ENCODE measurements around the gene DHX8.

DHX8 gene

GRCh38 chr17:43443381-43443780, 40.4 kb upstream of the DHX8 start:
- Histone ChIP-seq H3K27ac (replicated peaks) (no peak overlapping the region), H3K4me3 (replicated peaks; ENCODE audit: insufficient read depth, low read length) (no peak overlapping the region), H3K27me3 (ENCODE audit: insufficient read depth, poor library complexity, severe bottlenecking) (peaks cover under 1% of the 10 kb centered on the region)
- DNase-seq (ENCODE audit: low read depth in 1 of 2, low spot score in 1 of 2), result no peak
- TF ChIP-seq GABPA (IDR thresholded peaks at IDR 0.05; ENCODE audit: low read depth), result no peak
- TF ChIP-seq SPI1 (IDR thresholded peaks at IDR 0.05; ENCODE audit: borderline replicate concordance, low read depth), result no peak
- no peak for TF ChIP-seq POLR2AphosphoS5 (IDR thresholded peaks at IDR 0.05; ENCODE audit: low read depth)

GRCh38 chr17:43444223-43445008, 39.4 kb upstream of the DHX8 start:
- DNase-seq (ENCODE audit: low read depth in 1 of 2, low spot score in 1 of 2), result no peak
- Histone ChIP-seq H3K4me3 (replicated peaks; ENCODE audit: insufficient read depth, low read length) (no peak overlapping the region), H3K27me3 (ENCODE audit: insufficient read depth, poor library complexity, severe bottlenecking) (peaks cover 2% of the 10 kb centered on the region), H3K27ac (replicated peaks) (no peak overlapping the region)
- TF ChIP-seq CTCF (IDR thresholded peaks at IDR 0.05; ENCODE audit: insufficient read depth, low read length) (no peak), POLR2AphosphoS5 (IDR thresholded peaks at IDR 0.05; ENCODE audit: low read depth) (no peak), SPI1 (IDR thresholded peaks at IDR 0.05; ENCODE audit: borderline replicate concordance, low read depth) (no peak), GABPA (IDR thresholded peaks at IDR 0.05; ENCODE audit: low read depth) (no peak), REST (IDR thresholded peaks at IDR 0.05; ENCODE audit: insufficient replicate concordance, low read depth) (no peak)

GRCh38 chr17:43445009-43445589, 38.7 kb upstream of the DHX8 start:
- peaks cover 2% of the 10 kb centered on the region for H3K27me3 ChIP-seq (ENCODE audit: insufficient read depth, poor library complexity, severe bottlenecking)
- no peak for TF ChIP-seq GABPA (IDR thresholded peaks at IDR 0.05; ENCODE audit: low read depth)
- no peak for TF ChIP-seq POLR2AphosphoS5 (IDR thresholded peaks at IDR 0.05; ENCODE audit: low read depth)
- no peak for TF ChIP-seq SPI1 (IDR thresholded peaks at IDR 0.05; ENCODE audit: borderline replicate concordance, low read depth)
- no peak for TF ChIP-seq CTCF (IDR thresholded peaks at IDR 0.05; ENCODE audit: insufficient read depth, low read length)
- TF ChIP-seq REST (IDR thresholded peaks at IDR 0.05; ENCODE audit: insufficient replicate concordance, low read depth), result no peak
- DNase-seq (ENCODE audit: low read depth in 1 of 2, low spot score in 1 of 2), result no peak
- no peak overlapping the region for H3K27ac ChIP-seq (replicated peaks)
- H3K4me3 ChIP-seq (replicated peaks; ENCODE audit: insufficient read depth, low read length), result no peak overlapping the region

GRCh38 chr17:43446773-43447172, 37.0 kb upstream of the DHX8 start:
- Histone ChIP-seq H3K4me3 (replicated peaks; ENCODE audit: insufficient read depth, low read length) (no peak overlapping the region), H3K27ac (replicated peaks) (no peak overlapping the region), H3K27me3 (ENCODE audit: insufficient read depth, poor library complexity, severe bottlenecking) (peaks cover 2% of the 10 kb centered on the region)
- no peak for TF ChIP-seq SPI1 (IDR thresholded peaks at IDR 0.05; ENCODE audit: borderline replicate concordance, low read depth)
- no peak for TF ChIP-seq REST (IDR thresholded peaks at IDR 0.05; ENCODE audit: insufficient replicate concordance, low read depth)
- TF ChIP-seq GABPA (IDR thresholded peaks at IDR 0.05; ENCODE audit: low read depth), result no peak
- no peak for TF ChIP-seq CTCF (IDR thresholded peaks at IDR 0.05; ENCODE audit: insufficient read depth, low read length)
- TF ChIP-seq POLR2AphosphoS5 (IDR thresholded peaks at IDR 0.05; ENCODE audit: low read depth), result no peak
- DNase-seq (ENCODE audit: low read depth in 1 of 2, low spot score in 1 of 2), result no peak
